ENCODE results near the gene MYH6. TPM values are rescaled to one million over a fixed set of nuclear protein-coding genes. Genes with fewer than 3 reads are reported as not detected.

Gene MYH6
- total and polyA plus RNA-seq, 2 donors (not counting 1 experiment from before 2014, with no cell fraction given): not detected

GRCh38 chr14:23437133-23438100 lies 29.3 kb upstream of the MYH6 start:
- Histone ChIP-seq H3K4me1 (ENCODE audit: control insufficient read depth in 2 of 2, insufficient read depth in 2 of 2, low read length in 2 of 2) (no peaks in the 10 kb centered on the region), H4K20me1 (ENCODE audit: control insufficient read depth, insufficient read depth, low read length, poor library complexity, severe bottlenecking) (no peaks in the 10 kb centered on the region), H3K4me2 (replicated peaks; ENCODE audit: low read depth, low read length, poor library complexity, severe bottlenecking) (no peak overlapping the region), H2AFZ (ENCODE audit: insufficient read depth, low read depth, low read length, poor library complexity, severe bottlenecking) (no peak overlapping the region), H3K9me3 (ENCODE audit: control extremely low read depth in 1 of 3, control insufficient read depth in 2 of 3, insufficient read depth in 1 of 3, low read length in 2 of 3) (no peaks in the 10 kb centered on the region), H3K27ac (ENCODE audit: low read length in 2 of 2) (no peak overlapping the region), H3K79me2 (ENCODE audit: control insufficient read depth, insufficient read depth, low read length) (no peaks in the 10 kb centered on the region), H3K36me3 (replicated peaks in 1 of 2; ENCODE audit: control extremely low read depth in 1 of 2, control insufficient read depth in 1 of 2, extremely low read depth in 1 of 2, insufficient read depth in 2 of 2, low read length in 1 of 2) (no peaks in the 10 kb centered on the region), H3K27me3 (replicated peaks in 1 of 4; ENCODE audit: control extremely low read depth in 1 of 4, control insufficient read depth in 3 of 4, insufficient read depth in 4 of 4, low read length in 3 of 4) (peaks cover 0 to 3% (median 1%) of the 10 kb centered on the region in 4 experiments), H3K4me3 (ENCODE audit: control extremely low read depth in 1 of 5, extremely low read depth in 1 of 5, insufficient read depth in 1 of 5, low read depth in 2 of 5, low read length in 4 of 5) (no peak overlapping the region), H3K9ac (ENCODE audit: low read length) (no peak overlapping the region)
- WGBS (ENCODE audit: insufficient coverage): 98% methylated on average over 5 of the region's 8 CpGs
- ChIA-PET POLR2A (no interaction called here), CTCF (no interaction called here)
- DNase-seq: no peak
- Mint-ChIP-seq H3K9me3 (ENCODE audit: insufficient read depth) (no peaks in the 10 kb centered on the region), H3K27ac (no peak overlapping the region), H3K4me3 (no peak overlapping the region), H3K27me3 (peaks cover 28% of the 10 kb centered on the region), H3K4me1 (no peaks in the 10 kb centered on the region)
- ATAC-seq (ENCODE audit: low read depth): no peak
- TF ChIP-seq EZH2 (IDR thresholded peaks at IDR 0.05; ENCODE audit: borderline replicate concordance, insufficient read depth, low read depth, low read length, poor library complexity, severe bottlenecking): no peak
- TF ChIP-seq, protein P1, sequence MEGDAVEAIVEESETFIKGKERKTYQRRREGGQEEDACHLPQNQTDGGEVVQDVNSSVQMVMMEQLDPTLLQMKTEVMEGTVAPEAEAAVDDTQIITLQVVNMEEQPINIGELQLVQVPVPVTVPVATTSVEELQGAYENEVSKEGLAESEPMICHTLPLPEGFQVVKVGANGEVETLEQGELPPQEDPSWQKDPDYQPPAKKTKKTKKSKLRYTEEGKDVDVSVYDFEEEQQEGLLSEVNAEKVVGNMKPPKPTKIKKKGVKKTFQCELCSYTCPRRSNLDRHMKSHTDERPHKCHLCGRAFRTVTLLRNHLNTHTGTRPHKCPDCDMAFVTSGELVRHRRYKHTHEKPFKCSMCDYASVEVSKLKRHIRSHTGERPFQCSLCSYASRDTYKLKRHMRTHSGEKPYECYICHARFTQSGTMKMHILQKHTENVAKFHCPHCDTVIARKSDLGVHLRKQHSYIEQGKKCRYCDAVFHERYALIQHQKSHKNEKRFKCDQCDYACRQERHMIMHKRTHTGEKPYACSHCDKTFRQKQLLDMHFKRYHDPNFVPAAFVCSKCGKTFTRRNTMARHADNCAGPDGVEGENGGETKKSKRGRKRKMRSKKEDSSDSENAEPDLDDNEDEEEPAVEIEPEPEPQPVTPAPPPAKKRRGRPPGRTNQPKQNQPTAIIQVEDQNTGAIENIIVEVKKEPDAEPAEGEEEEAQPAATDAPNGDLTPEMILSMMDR (IDR thresholded peaks at IDR 0.05): no peak
- intact Hi-C loops (cut with micrococcal nuclease): no loop called here
